ENCODE results near the gene HGD. TPM values are rescaled to one million over a fixed set of nuclear protein-coding genes. Genes with fewer than 3 reads are reported as not detected.

Gene HGD
- polyA plus RNA-seq, 1 donor (not counting 4 experiments of a cell fraction or from before 2014, with no cell fraction given): not detected

- H3K4me2 ChIP-seq (ENCODE audit: control insufficient read depth, extremely low read depth, insufficient read depth, low read depth, low read length): no peak overlapping the region
- dilution Hi-C loops (cut with MboI; ENCODE audit: extremely low pct_ligation_motif_present, low sequenced_read_pairs): no loop called here
Observed at GRCh38 chr3:120645083-120645845, 36.8 kb downstream of the HGD start.

GRCh38 chr3:120642368-120642948 is 39.6 kb downstream of the HGD start:
- H3K36me3 ChIP-seq (ENCODE audit: control insufficient read depth in 2 of 2, extremely low read depth in 1 of 2, insufficient read depth in 2 of 2, low read length in 2 of 2): no peaks in the 10 kb centered on the region
- FAIRE-seq (no peak), DNase-seq (ENCODE audit: low read depth, low spot score) (no peak)
- H3K27me3 ChIP-seq (ENCODE audit: control insufficient read depth, extremely low read depth, insufficient read depth, low read length): no peaks in the 10 kb centered on the region
- dilution Hi-C loops (cut with MboI; ENCODE audit: extremely low pct_ligation_motif_present, low sequenced_read_pairs): no loop called here
- H2AFZ ChIP-seq (ENCODE audit: control insufficient read depth, low read length): no peak overlapping the region
- no peak overlapping the region for H3K9ac ChIP-seq (ENCODE audit: control insufficient read depth, extremely low read depth, insufficient read depth, low read length)
- TF ChIP-seq EZH2 (IDR thresholded peaks at IDR 0.05; ENCODE audit: low read length): no peak
- no peak for TF ChIP-seq CTCF (optimal IDR thresholded peaks at IDR 0.05 in 1 of 3, IDR thresholded peaks at IDR 0.05 in 1 of 3, conservative IDR thresholded peaks at IDR 0.05 in 1 of 3; ENCODE audit: extremely low read depth in 1 of 3, insufficient read depth in 2 of 3, low read length in 3 of 3)
- H4K20me1 ChIP-seq (ENCODE audit: control insufficient read depth, extremely low read depth, insufficient read depth, low read length): no peaks in the 10 kb centered on the region
- no peak overlapping the region for H3K27ac ChIP-seq (ENCODE audit: control insufficient read depth, insufficient read depth, low read length)
- H3K79me2 ChIP-seq (ENCODE audit: control insufficient read depth, insufficient read depth, low read length): no peaks in the 10 kb centered on the region
- H3K4me2 ChIP-seq (ENCODE audit: control insufficient read depth, extremely low read depth, insufficient read depth, low read depth, low read length): no peak overlapping the region
- H3K9me1 ChIP-seq (ENCODE audit: control insufficient read depth, extremely low read depth, insufficient read depth, low read length): no peaks in the 10 kb centered on the region
- H3K4me3 ChIP-seq (ENCODE audit: control insufficient read depth in 2 of 3, extremely low read depth in 1 of 3, insufficient read depth in 2 of 3, low read depth in 1 of 3, low read length in 3 of 3): no peak overlapping the region
- no peaks in the 10 kb centered on the region for H3K9me3 ChIP-seq (ENCODE audit: control insufficient read depth, low read depth, low read length)
- H3K4me1 ChIP-seq (ENCODE audit: control insufficient read depth, extremely low read depth, insufficient read depth, low read length): no peaks in the 10 kb centered on the region

More at GRCh38 chr3:120645083-120645845, 36.8 kb downstream of the HGD start:
- DNase-seq (ENCODE audit: low read depth, low spot score) (no peak), FAIRE-seq (no peak)
- Histone ChIP-seq H3K27me3 (ENCODE audit: control insufficient read depth, extremely low read depth, insufficient read depth, low read length) (no peaks in the 10 kb centered on the region), H3K9ac (ENCODE audit: control insufficient read depth, extremely low read depth, insufficient read depth, low read length) (no peak overlapping the region), H3K9me1 (ENCODE audit: control insufficient read depth, extremely low read depth, insufficient read depth, low read length) (no peaks in the 10 kb centered on the region), H3K79me2 (ENCODE audit: control insufficient read depth, insufficient read depth, low read length) (no peaks in the 10 kb centered on the region), H3K27ac (ENCODE audit: control insufficient read depth, insufficient read depth, low read length) (no peak overlapping the region), H3K9me3 (ENCODE audit: control insufficient read depth, low read depth, low read length) (no peaks in the 10 kb centered on the region), H4K20me1 (ENCODE audit: control insufficient read depth, extremely low read depth, insufficient read depth, low read length) (no peaks in the 10 kb centered on the region), H2AFZ (ENCODE audit: control insufficient read depth, low read length) (no peak overlapping the region), H3K36me3 (ENCODE audit: control insufficient read depth in 2 of 2, extremely low read depth in 1 of 2, insufficient read depth in 2 of 2, low read length in 2 of 2) (no peaks in the 10 kb centered on the region), H3K4me1 (ENCODE audit: control insufficient read depth, extremely low read depth, insufficient read depth, low read length) (no peaks in the 10 kb centered on the region), H3K4me3 (ENCODE audit: control insufficient read depth in 2 of 3, extremely low read depth in 1 of 3, insufficient read depth in 2 of 3, low read depth in 1 of 3, low read length in 3 of 3) (no peak overlapping the region)
- TF ChIP-seq CTCF (optimal IDR thresholded peaks at IDR 0.05 in 1 of 3, IDR thresholded peaks at IDR 0.05 in 1 of 3, conservative IDR thresholded peaks at IDR 0.05 in 1 of 3; ENCODE audit: extremely low read depth in 1 of 3, insufficient read depth in 2 of 3, low read length in 3 of 3) (no peak), EZH2 (IDR thresholded peaks at IDR 0.05; ENCODE audit: low read length) (no peak)
